ENCODE data around the gene GSTO2.

Gene GSTO2

DNA sequence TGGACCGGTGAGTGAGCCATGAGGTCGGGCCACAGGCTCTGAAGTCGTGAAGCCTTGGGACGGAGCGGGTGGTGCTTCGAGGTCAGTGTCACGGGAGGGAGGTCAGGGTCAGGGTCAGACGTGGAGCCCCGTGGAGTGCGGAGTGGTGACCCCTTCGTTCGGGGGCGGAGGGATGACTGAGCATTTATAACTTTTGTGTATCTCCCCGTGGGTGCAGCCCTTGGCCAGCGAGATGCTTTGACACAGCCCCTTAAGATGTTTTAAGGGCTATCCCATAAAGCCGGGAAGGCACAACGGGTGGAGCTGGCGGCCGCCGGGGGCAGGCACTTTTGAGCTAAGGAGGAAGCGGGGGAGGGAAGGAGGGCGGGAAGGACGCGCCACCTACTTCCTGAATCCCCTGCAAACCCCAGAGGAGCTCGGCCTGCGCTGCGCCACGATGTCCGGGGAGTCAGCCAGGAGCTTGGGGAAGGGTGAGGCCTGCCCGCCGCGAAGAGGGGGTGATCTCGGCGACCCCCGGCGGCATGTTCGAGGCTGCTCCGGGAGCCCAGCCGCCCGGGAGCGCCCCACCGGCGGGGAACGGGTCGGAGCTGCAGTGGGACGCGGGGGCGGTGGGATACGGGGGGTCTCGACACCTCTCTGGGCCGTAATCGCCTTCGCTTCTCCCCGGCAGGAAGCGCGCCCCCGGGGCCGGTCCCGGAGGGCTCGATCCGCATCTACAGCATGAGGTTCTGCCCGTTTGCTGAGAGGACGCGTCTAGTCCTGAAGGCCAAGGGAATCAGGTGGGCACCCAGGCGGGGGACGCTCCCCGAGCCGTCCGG lies 14.3 kb upstream of the GSTO2 start, which contains the start of gene GSTO1:
GSTO1 (plus strand) TSS at position 400 of the 818 bp plus-strand sequence; CDS start at position 437, 37 bp downstream.
- peak; percentile 84 to 91 (median 84) for DNase-seq

DNA sequence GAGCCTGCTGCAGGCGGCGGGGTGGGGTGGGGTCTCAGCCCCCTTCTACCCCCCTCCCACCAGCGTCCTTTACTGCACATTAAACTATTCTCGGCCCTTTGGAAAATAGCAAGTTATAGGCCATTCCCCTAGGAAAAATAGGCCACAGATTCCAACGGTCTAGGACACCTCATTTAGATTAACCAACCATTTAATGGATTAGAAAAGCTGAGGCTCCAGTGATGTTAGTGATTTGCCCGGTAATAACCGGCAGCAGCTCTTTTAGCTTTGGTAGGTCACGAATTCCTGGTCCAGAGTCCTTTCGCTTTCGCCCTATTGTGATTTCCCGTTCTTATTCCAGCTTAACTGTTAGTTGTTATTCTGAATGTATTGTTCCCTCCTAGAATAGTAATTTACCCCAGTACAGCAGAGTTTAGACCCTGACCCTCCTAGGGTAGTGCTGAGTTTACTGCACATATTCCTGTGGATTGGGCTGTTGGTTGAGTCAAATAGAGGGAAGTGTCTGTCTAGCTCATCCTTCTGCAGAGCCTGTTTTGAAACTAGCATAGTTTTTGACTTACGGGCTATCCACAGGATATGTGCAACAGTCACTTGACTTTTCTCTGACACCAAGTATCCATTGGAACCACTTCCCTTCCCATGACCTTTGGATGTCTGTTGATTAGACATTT lies 13.5 kb upstream of the GSTO2 start:
- peak; percentile 78 to 91 (median 88) for DNase-seq

GRCh38 chr10:104256335-104256961 lies 12.5 kb upstream of the GSTO2 start:
- peak in 1 of 3 donors; percentile 56 for DNase-seq

DNA sequence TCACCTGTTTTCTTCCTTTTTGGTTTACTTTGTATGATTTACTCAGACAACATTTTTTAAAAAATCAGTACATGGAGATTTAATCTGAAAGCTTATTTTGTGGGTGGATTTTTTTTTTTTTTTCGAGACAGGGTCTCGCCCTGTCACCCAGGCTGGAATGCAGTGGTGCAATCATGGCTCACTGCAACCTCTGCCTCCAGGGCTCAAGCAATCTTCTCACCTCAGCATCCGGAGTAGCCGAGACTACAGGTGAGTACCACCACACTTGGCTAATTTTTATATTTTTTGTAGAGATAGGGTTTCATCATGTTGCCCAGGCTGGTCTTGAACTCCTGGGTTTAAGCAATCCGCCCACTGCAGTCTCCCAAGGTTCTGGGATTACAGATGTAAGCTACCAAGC lies 11.7 kb upstream of the GSTO2 start:
- DNase-seq = no peak

DNA sequence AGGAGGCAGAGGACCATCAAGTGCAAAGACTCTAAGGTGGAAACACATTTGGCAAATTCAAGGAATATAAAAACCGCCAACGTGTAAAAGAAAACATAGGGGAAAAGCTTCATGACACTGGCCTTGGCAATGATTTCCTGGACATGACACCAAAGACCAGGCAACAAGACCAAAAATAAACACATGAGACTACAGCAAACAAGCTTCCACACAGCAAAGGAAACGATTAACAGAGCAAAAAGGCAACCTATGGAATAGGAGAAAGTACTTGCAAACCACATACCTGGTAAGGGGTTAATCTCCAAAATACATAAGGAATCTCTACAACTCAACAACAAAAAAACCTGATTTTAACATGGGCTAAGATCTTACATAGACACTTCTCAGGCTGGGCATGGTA lies 10.8 kb upstream of the GSTO2 start:
- no peak for DNase-seq

DNA sequence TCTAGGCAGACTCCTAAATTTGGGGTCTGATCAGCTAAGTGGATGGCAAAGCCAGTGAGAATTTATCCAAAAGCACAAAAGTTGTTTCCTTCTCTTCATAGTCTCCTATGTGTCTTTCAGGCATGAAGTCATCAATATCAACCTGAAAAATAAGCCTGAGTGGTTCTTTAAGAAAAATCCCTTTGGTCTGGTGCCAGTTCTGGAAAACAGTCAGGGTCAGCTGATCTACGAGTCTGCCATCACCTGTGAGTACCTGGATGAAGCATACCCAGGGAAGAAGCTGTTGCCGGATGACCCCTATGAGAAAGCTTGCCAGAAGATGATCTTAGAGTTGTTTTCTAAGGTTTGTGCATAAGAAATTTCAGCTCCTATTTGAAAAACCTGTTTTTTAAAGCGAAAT lies 9.5 kb upstream of the GSTO2 start:
- no peak for DNase-seq

- DNase-seq = no peak
These were observed 8.8 kb upstream of the GSTO2 start for GRCh38 chr10:104259999-104260774.

DNA sequence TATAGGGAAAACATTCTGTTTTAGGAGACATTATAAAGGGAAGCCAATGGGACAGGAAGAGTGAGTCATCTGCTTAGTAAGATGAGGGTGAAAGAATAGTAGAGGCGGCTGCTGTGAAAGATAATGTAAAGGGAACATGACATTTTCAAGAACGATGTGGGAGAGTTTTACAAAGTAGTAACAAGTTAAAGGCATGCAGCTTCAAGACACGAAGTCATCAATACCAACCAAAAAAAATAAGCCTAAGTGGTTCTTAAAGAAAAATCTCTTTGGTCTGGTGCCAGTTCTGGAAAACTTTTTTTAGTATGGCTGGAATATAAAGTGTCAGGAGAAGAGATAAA lies 8.2 kb upstream of the GSTO2 start:
- peak; percentile 66 to 81 (median 80) for DNase-seq

DNA sequence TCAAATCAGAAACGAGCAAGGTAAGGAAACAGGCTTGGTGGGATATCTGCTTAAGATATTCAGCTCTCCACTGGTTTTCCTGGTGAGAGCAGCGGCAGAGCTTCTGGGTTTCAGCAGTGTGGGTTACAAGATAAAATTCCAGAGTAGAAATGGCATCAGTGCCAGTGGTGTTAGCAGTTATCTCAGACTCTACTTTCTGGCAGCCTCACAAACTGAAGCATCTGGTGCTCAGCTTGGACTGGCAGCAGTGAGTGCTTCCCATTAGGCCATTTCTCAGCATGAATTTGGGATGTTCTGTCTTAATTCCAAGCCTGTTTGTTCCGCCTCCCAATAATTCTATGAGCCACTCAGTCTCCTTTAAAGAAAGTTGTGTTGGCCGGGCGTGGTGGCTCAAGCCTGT lies 6.9 kb upstream of the GSTO2 start:
- DNase-seq = no peak

- DNase-seq = no peak
These were observed 4.2 kb upstream of the GSTO2 start for GRCh38 chr10:104264783-104265182.

GRCh38 chr10:104267721-104268404 lies 1.1 kb upstream of the GSTO2 start:
- DNase-seq = no peak

- DNase-seq = no peak
These were observed 625 bp upstream of the GSTO2 start for GRCh38 chr10:104268405-104268712.

DNA sequence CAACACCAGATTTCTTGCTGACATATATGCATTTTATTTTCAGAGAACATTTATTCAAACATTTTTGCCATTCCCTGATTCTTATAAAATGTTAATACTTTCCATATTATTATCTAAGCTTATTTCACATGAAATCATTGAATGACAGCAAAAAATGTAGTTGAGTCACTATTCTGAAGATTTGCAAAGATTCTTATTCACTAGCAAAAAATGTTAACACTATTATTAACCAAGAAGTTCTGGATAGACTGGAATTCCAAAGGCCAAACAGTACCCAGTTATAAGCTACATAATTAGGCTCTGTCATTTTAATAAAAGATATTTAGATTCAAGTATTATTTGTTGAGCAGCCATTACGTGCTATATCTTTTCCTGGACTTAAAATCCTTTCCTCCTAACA lies 4.3 kb downstream of the GSTO2 start:
- no peak for DNase-seq

GRCh38 chr10:104273899-104274575 lies 5.1 kb downstream of the GSTO2 start:
- no peak for DNase-seq

GRCh38 chr10:104274762-104275721 lies 6.1 kb downstream of the GSTO2 start:
- DNase-seq = peak in 2 of 3 donors; percentile 39 to 63

GRCh38 chr10:104276192-104276591 lies 7.2 kb downstream of the GSTO2 start:
- DNase-seq = no peak

DNA sequence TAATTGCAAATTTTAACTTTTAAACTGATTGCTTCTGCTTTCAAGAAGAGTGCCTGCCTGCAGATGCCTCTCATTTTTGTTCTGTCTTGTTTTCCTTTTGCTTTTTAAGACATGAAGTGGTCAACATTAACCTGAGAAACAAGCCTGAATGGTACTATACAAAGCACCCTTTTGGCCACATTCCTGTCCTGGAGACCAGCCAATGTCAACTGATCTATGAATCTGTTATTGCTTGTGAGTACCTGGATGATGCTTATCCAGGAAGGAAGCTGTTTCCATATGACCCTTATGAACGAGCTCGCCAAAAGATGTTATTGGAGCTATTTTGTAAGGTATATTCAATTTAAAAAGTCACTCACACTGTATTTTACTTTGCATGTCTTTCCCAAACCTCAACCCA lies 8.8 kb downstream of the GSTO2 start:
- DNase-seq = no peak

DNA sequence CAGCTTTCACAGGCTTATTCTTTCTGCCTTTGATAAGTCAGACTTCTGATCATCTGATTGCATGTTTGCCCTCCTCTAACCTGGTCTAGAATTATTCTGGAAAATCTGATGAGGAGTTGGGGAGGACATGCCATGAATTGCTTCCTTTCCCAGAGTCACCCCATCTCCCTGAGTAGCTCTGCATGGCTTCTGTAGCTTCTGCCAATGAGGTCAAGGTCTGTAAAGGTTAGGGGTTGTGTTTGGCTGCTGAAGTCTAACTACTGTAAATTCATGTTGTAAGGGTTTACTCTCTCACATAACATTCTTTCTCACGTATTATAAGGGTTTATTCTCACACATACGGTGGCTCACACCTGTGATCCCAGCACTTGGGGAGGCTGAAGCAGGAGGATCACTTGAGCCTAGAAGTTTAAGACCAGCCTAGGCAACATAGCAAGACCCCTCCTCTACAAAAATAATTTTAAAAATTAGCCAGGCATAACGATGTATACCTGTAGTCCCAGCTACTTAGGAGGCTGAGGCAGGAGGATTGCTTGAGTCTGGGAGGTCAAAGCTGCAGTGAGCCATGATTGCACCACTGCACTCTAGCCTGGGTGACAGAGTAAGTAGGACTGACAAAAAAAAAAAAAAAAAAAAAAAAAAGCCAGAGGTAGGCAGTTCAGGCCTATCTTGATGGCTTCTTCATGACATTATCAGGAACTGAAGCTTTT lies 10.7 kb downstream of the GSTO2 start:
- no peak for DNase-seq

DNA sequence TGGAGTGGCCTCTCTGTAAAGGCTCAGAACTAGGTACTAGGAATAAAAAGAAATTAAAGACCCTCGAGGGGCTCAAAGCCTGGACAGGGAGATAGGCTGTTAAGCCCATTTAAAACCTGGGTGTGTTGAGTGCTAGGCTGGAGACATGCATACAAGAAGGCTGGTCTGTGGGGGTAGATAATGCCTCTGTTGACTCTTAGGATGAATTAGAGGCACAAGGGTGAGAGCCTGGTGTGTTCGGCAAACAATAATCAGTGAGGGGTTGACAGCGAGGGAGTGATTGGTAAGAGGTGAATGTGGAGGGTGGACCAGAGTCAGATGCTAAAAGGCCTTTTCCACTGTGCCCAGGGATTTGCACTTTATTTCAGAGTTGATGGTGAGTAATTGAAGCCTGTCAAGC lies 12.7 kb downstream of the GSTO2 start:
- DNase-seq = no peak

DNA sequence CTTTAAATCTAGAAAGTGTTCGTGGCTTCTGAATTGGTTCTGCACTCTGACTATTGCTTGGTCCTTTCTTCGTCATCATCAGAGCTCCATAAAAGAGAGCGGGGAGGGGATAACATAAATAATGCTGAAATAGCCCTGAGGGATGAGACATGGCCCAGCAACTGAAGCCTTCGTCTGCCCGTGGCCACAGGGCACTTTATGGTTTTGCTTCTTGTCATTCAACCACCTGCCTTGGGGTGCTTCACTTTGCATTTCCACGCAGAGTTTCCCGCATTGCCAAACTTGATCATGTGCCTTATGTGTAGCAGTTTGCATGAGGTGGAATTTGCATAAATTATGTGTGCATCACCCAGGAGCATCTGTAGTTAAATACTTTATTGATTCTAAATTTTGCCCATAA lies 15.9 kb downstream of the GSTO2 start:
- no peak for DNase-seq
